ENCODE data around the gene NBPF1. TPM values are rescaled to one million over a fixed set of nuclear protein-coding genes. Genes with fewer than 3 reads are reported as not detected.
"Not testable (repeated sequence)": the region's sequence is repeated elsewhere in the genome, so short reads cannot be mapped to it uniquely, and the experiment has no call there.

Gene NBPF1
- total and polyA plus RNA-seq, 9 donors, result 14.7 to 111 (median 55.9) TPM

DNA sequence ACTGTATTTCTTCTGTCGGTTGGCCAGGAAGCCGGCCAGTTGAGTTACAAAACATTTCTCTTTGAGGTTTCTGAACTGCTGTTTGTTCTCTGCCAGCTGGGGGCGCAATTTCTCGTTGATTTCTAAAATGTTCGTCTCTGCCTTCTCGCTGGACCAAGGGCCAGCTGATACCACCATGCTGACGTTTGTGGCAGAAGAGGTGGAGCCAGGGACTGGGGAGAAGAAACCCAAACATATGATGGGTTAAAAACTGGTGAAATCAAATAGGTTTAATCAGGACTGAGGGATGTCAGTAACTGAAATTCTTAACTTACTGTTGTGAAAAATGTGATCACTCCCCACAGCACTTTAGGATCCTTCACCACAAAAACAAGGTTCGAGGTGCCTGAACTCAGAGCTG, 21.5 kb downstream of the NBPF1 start:
- H3K9me3 ChIP-seq; H3K36me3 ChIP-seq; H3K27ac ChIP-seq; H3K27me3 ChIP-seq; H3K4me1 ChIP-seq (ENCODE audit: insufficient read depth); H3K4me3 ChIP-seq; intact Hi-C loops (cut with DNase I): not testable (repeated sequence)
- WGBS, 3 donors, result 6 to 67% (median 7%) methylated on average over 1 to 6 of the region's 8 CpGs
- DNase-seq, result peak in 2 of 5 donors; percentile 30 to 52

DNA sequence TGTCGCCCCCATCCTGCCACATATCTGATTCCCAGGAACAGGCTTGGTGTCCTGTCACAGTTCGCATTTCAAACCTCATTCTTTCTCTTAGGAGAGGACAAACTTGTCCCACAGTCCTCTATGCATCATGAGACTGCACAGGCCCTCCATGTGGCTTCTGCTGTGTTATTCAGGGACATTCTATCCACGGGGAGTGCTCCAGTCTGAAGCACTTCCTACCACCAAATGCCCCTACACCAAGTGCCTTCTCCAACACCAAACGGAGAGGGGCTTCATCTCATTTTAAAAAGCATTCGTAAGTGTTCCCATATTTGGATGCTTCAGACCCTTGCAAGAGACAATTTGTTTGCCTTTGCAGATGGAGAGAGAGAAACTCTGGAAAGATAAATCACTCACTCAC, 25.3 kb downstream of the NBPF1 start:
- H3K9me3 ChIP-seq; intact Hi-C loops (cut with DNase I); DNase-seq; H3K36me3 ChIP-seq; H3K4me1 ChIP-seq (ENCODE audit: insufficient read depth); H3K4me3 ChIP-seq; H3K27ac ChIP-seq; H3K27me3 ChIP-seq: not testable (repeated sequence)
- 88 to 94% (median 89%) methylated on average over 5 of the region's 5 CpGs for WGBS, 3 donors

DNA sequence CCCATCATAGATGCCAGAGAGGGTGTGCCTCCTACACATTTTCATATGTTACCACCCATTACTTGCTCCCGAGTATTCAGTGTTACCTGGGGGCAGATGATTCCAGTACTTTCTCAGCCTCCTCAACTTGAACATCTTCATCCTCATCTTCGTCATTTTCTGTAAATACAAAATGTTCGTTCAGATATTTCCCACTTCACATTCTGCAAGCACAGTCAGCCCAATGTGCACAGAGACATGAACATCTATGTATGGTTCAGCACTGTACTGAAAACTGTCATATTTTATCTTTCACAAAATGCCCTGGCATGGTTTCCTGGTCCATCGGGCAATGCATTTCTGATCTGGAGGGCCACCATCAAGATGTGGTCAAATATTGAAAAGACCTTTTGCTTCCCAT, 25.7 kb downstream of the NBPF1 start:
- H3K27me3 ChIP-seq; H3K9me3 ChIP-seq; DNase-seq; H3K4me3 ChIP-seq; H3K4me1 ChIP-seq (ENCODE audit: insufficient read depth); H3K36me3 ChIP-seq; H3K27ac ChIP-seq; intact Hi-C loops (cut with DNase I): not testable (repeated sequence)
- 87 to 95% (median 93%) methylated on average over 4 of the region's 4 CpGs for WGBS, 3 donors

DNA sequence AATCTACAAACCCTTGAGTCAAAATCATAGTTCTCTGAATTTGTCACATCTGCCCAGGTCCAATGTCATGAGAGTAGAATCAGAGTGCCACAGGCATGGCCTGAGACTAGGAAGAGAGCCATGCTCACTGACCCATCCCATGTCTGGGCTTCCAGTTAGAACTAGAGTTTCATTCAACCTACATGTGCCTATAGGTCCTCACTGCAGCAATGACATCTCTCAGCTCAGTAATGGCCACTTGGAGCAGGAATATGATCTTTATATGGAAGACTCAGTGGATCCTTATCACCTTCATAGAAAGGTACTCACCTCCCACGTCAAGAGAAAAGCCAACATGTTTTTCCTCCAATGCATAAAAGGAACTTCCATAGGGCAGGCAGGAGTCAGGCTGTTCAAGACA, 48.0 kb downstream of the NBPF1 start:
- H3K9me3 ChIP-seq; intact Hi-C loops (cut with DNase I); H3K27ac ChIP-seq; DNase-seq; H3K27me3 ChIP-seq; H3K4me1 ChIP-seq (ENCODE audit: insufficient read depth); H3K4me3 ChIP-seq; H3K36me3 ChIP-seq: not testable (repeated sequence)
- no CpG with 5 or more reads among the region's 1 CpG for WGBS, 3 donors

DNA sequence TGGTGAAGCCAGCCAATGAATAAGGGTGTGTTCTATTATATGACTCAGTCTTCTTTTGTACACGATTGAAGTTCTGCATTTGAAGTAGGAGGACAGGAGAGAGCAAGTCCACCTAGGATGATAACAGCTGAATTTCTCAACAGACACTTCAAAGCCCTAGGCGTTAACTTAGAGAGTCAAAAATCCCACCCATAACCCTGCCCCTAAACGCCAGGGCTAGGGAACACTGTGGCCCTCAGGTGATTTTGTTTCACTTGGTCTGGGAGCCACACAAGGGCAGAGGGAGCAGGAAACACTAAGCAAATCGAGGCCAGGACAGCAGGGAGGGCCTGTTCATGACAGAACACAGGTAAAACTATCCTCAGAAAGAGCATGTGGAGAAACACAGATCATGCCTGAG, 52.3 kb downstream of the NBPF1 start:
- H3K36me3 ChIP-seq; H3K27me3 ChIP-seq; H3K4me3 ChIP-seq; H3K9me3 ChIP-seq; H3K4me1 ChIP-seq (ENCODE audit: insufficient read depth); DNase-seq; intact Hi-C loops (cut with DNase I); H3K27ac ChIP-seq: not testable (repeated sequence)
- 60 to 75% (median 74%) methylated on average over 1 to 4 of the region's 4 CpGs for WGBS, 3 donors

DNA sequence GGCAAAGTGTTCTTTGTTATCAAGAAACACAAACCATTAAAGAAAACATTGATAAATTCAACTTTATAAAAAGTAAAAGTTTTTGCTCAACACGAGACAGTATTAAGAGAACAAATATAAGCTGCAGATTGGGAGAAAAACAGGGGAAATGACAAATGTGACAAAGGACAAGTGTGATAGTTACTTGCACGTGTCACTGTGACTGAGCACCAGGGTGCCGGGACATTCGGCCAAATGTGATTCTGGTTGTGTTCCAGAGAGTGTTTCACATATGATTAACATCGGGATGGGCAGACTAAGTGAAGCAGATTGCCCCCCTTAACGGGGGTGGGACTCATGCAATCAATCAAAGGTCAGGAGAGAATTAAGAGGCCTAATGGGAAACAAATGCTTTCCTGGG, 52.9 kb downstream of the NBPF1 start:
- H3K9me3 ChIP-seq; intact Hi-C loops (cut with DNase I); H3K4me3 ChIP-seq; DNase-seq; H3K36me3 ChIP-seq; H3K27me3 ChIP-seq; H3K4me1 ChIP-seq (ENCODE audit: insufficient read depth); H3K27ac ChIP-seq: not testable (repeated sequence)
- WGBS, 3 donors, result 43 to 57% (median 44%) methylated on average over 4 to 6 of the region's 6 CpGs

DNA sequence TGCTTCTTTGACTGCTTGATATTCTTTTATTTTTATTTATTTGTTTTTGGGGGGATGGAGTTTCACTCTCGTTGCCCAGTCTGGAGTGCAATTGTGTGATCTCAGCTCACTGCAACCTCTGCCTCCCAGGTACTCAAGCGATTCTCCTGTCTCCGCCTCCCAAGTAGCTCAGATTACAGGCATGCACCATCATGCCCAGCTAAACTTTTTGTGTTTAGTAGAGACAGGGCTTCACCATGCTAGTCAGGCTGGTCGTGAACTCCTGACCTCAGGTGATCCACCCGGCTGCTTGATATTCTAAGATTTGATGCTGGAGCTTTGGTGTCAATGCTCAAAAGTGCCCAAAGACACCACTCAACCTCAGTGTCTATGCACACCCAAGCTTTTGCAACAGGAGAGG, 53.7 kb downstream of the NBPF1 start:
- intact Hi-C loops (cut with DNase I); H3K36me3 ChIP-seq; H3K27me3 ChIP-seq; DNase-seq; H3K4me1 ChIP-seq (ENCODE audit: insufficient read depth); H3K9me3 ChIP-seq; H3K4me3 ChIP-seq; H3K27ac ChIP-seq: not testable (repeated sequence)
- WGBS, 3 donors, result no CpG with 5 or more reads among the region's 5 CpGs

DNA sequence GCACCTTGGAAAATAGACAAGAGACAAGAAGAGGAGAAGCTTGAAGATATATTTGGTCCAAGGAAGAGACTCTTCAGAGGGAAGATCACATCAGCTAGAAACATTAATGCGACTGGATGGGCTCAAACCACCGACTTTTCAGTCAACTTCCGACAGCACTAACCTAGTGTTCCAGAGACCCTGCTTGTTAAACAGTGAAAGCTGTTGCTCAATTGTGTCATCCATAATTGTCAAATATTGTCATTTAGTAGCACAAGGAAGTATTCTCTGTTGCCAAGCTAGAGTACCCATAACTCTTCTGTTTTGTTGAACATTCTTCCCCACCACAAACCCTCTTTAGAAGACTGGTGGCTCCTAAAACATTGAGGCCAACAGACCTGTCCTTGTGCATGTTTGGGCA, 56.3 kb downstream of the NBPF1 start:
- H3K36me3 ChIP-seq; H3K4me1 ChIP-seq (ENCODE audit: insufficient read depth); DNase-seq; H3K4me3 ChIP-seq; H3K9me3 ChIP-seq; H3K27me3 ChIP-seq; intact Hi-C loops (cut with DNase I); H3K27ac ChIP-seq: not testable (repeated sequence)
- 92 to 93% methylated on average over 3 of the region's 3 CpGs; no CpG with 5 or more reads in 1 of the 3 donors for WGBS, 3 donors

DNA sequence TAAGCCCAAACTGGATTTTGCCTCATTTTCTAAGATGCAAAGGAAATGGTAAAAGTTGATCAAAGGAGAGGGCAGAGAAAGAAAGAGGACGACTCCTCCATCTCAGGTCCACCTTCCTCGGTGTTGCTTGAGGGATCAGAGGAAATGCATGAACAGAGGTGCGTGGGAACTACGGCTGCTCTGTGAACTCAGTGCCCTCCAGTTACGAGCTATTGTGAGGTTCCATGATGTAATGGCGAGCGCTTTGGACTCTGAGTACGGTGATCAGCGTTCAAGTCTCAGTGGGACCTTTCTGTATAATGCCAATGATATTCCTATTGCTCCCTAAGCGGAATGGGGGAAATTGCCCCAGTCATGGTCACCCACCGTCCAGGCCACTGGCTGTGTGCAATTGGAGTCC, 60.1 kb downstream of the NBPF1 start:
- intact Hi-C loops (cut with DNase I); H3K27me3 ChIP-seq; H3K9me3 ChIP-seq; H3K27ac ChIP-seq; H3K36me3 ChIP-seq; H3K4me3 ChIP-seq; DNase-seq; H3K4me1 ChIP-seq (ENCODE audit: insufficient read depth): not testable (repeated sequence)
- WGBS, 3 donors, result 85 to 94% (median 90%) methylated on average over 9 of the region's 11 CpGs

DNA sequence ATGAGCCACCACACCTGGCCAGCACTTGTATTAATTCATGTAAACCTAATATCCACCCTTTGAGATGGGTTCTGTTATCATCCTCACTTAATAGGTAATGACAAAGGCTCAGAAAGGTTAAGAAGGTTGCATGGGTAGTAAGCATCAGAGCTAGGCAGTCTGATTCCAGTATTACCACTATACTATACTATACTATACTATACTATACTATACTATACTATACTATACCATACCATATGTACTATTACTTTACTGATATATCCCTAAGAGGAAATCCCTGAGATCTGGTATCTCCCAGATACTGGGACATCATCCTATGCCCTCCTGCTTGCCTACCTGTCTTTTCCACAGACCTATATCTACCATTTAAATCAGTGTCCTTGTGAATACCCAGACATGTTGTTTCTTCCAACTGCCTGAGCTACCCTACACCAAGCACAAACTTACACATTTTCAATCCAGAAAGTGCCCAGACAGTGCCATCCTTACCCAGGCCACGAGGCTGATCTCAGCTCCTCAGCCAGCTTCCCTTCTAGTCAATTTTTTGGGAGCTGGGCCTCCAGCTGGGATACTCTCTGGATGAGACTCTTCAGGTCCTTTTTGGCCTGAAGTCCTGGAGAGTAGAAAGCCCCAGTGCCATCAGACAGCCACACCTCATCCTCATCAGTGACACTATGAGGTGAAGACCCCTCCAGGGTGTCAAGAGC, 63.0 kb downstream of the NBPF1 start:
- H3K27ac ChIP-seq; intact Hi-C loops (cut with DNase I); H3K9me3 ChIP-seq; H3K4me3 ChIP-seq; H3K27me3 ChIP-seq; DNase-seq; H3K4me1 ChIP-seq (ENCODE audit: insufficient read depth); H3K36me3 ChIP-seq: not testable (repeated sequence)
- WGBS, 3 donors, result 74 to 100% (median 77%) methylated on average over 1 of the region's 1 CpG

DNA sequence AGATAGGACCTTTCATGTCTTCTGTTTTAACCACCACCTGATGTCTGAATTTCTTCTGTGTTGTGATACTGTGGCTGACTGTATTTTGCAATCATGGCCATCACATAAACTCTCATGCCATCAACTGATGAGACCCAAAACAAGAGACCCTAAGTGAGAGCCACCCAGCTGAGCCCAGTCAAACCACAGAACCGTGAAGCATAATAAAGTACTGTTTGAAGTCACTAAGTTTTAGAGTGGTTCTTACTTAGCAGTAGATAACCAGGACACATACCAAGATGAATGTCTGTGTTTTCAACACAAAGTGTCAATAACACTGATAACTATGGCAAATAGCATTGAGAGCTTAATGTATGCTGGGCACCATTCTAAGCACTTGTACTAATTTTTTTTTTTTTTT, 63.8 kb downstream of the NBPF1 start:
- DNase-seq, H3K9me3 ChIP-seq: not testable (repeated sequence)
- WGBS, 3 donors, result 47 to 70% (median 62%) methylated on average over 1 of the region's 1 CpG

DNA sequence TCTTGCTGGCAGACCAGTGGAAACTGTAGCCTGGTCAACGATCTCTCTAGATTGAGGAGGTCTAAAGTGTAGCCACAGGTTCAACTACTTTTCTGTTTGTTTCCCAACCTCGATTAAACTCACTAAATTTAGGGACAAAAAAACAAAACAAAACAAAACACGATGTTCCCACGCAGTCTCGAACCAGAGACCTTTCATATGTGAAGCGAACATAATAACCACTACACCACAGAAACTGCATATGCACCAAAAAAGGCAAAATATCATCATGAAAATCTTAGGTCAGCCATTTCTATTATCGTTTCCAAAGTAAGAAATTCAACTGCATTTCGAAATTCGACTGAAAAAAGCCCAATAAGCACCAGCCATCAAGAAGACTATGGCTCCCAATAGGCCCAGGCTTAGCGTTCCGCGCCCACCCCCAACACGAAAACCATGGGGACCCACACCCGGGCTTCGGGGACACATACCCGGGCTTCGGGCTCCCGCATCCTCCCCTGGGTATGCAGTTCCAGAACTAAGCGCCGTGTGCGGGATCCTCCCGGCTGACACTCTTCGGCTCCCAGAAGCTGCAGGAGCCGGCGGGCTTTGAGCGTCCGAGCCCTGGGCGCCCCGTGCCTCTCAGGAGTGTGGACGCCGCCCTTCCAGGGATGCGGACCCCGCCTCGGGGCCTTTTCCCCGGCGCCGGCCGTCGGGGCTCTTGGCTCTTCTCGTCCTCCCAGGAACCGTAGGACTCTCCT, 65.7 kb downstream of the NBPF1 start:
- H3K36me3 ChIP-seq; DNase-seq; H3K27me3 ChIP-seq; H3K4me1 ChIP-seq (ENCODE audit: insufficient read depth); intact Hi-C loops (cut with DNase I); H3K27ac ChIP-seq; H3K9me3 ChIP-seq; H3K4me3 ChIP-seq: not testable (repeated sequence)
- 44 to 71% (median 45%) methylated on average over 5 to 23 of the region's 41 CpGs for WGBS, 3 donors

More for the DNA sequence above, 63.8 kb downstream of the NBPF1 start:
- H3K4me3 ChIP-seq; H3K27ac ChIP-seq; H3K36me3 ChIP-seq; H3K4me1 ChIP-seq (ENCODE audit: insufficient read depth); intact Hi-C loops (cut with DNase I); H3K27me3 ChIP-seq: not testable (repeated sequence)
